Limb (tissue), 2 donors: ENCODE data around the gene SLC1A4.
"Not testable (repeated sequence)": the region's sequence is repeated elsewhere in the genome, so short reads cannot be mapped to it uniquely, and the experiment has no call there.

Experiments
- DNase-seq, 2 donors: peaks; one replicate each; pipeline ENCODE4 v3.0.0-alpha.2; 2016; ENCODE audit errors: extremely low spot score in 2 of 2

Gene SLC1A4

GRCh38 chr2:64990876-64991275 is 1.7 kb downstream of the SLC1A4 start:
- no peak for DNase-seq

GRCh38 chr2:64992218-64992617 is 3.0 kb downstream of the SLC1A4 start:
- no peak for DNase-seq

GRCh38 chr2:64992990-64993389 is 3.8 kb downstream of the SLC1A4 start:
- no peak for DNase-seq

GRCh38 chr2:64995041-64995440 is 5.8 kb downstream of the SLC1A4 start:
- DNase-seq: no peak

GRCh38 chr2:64996871-64997307 is 7.7 kb downstream of the SLC1A4 start:
- DNase-seq: no peak

- peak in 1 of 2 donors; percentile 32 for DNase-seq
These were observed 9.5 kb downstream of the SLC1A4 start for GRCh38 chr2:64998658-64999061.

- no peak for DNase-seq
These were observed 10.6 kb downstream of the SLC1A4 start for GRCh38 chr2:64999754-65000153.

GRCh38 chr2:65000644-65001043 is 11.4 kb downstream of the SLC1A4 start:
- DNase-seq: no peak

- DNase-seq: no peak
These were observed 13.8 kb downstream of the SLC1A4 start for GRCh38 chr2:65003037-65003436.

GRCh38 chr2:65004232-65004631 is 15.0 kb downstream of the SLC1A4 start:
- not testable (repeated sequence) for DNase-seq

GRCh38 chr2:65013776-65014175 is 24.6 kb downstream of the SLC1A4 start:
- no peak for DNase-seq

GRCh38 chr2:65015731-65016130 is 26.5 kb downstream of the SLC1A4 start:
- no peak for DNase-seq

GRCh38 chr2:65016789-65017188 is 27.6 kb downstream of the SLC1A4 start:
- no peak for DNase-seq

GRCh38 chr2:65017335-65017734 is 28.1 kb downstream of the SLC1A4 start:
- no peak for DNase-seq

GRCh38 chr2:65018141-65018582 is 29.0 kb downstream of the SLC1A4 start:
- no peak for DNase-seq

- no peak for DNase-seq
These were observed 29.8 kb downstream of the SLC1A4 start for GRCh38 chr2:65019010-65019409.

- no peak for DNase-seq
These were observed 30.5 kb downstream of the SLC1A4 start for GRCh38 chr2:65019675-65020195.

GRCh38 chr2:65020251-65020650 is 31.1 kb downstream of the SLC1A4 start:
- not testable (repeated sequence) for DNase-seq

GRCh38 chr2:65020943-65021528 is 31.8 kb downstream of the SLC1A4 start:
- DNase-seq: no peak

GRCh38 chr2:65021709-65022108 is 32.5 kb downstream of the SLC1A4 start:
- DNase-seq: no peak

GRCh38 chr2:65022189-65022588 is 33.0 kb downstream of the SLC1A4 start:
- no peak for DNase-seq

GRCh38 chr2:65023742-65024141 is 34.5 kb downstream of the SLC1A4 start:
- no peak for DNase-seq

GRCh38 chr2:65024149-65024829 is 35.1 kb downstream of the SLC1A4 start:
- DNase-seq: no peak
